HG02759 (cell line): ENCODE measurements around the gene SEL1L.
"Not testable (repeated sequence)": the region's sequence is repeated elsewhere in the genome, so short reads cannot be mapped to it uniquely, and the experiment has no call there.

Source experiments
- ATAC-seq: cut with Tn5 transposase; IDR thresholded peaks from one replicate; pipeline ENCODE4 v1.9.1; 2021; ENCODE audit warnings: mild to moderate bottlenecking, moderate library complexity; ENCODE audit not compliant: unreplicated experiment

Gene SEL1L

GRCh38 chr14:81476816-81477215 lies 56.8 kb downstream of the SEL1L start:
- ATAC-seq, result no peak

DNA sequence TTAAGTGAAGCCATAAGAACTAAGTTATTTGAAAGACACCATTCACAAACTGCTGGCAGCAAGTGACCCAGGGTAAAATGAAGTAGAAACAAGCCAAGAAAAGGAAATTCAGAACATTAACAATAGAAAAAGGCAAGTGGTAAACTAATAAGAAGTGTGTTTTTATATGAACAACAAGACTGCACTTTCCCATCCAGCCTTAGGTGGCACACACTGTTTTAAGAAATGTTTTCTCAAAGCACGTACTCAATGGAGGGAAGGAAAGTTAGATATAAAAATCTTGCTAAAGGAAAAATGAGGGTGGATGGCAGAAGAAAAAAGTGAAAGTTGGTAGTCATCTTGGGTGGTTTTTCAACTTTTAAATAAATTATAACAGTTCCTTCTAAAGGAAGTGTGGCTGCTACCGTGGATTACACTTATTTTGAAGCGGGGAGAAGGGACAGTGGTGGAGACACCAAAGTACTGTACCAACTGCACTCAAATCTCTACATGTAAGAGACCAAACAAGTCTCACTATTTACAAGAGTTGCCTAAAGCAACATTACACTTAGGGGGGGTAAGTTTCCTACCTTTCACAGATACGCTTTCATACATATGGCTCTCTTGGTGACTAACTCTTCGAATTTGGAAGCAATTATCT lies 58.8 kb downstream of the SEL1L start:
- ATAC-seq, result no peak

DNA sequence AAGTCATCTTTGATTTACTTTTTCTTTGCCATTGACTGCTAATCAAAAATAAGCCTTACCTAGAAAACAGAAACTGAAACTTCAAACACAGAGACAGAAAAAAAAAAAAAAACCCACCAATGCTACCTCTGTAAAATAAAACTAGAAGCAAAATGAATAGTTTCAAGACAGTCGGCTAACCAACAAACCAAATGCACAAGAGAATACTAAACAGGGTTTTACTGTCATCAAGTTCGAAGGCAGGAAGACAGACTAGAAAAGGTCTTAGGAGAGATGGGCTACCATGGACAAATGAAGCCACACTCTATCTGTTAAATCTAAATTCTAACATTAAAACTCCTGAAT lies 59.5 kb downstream of the SEL1L start:
- ATAC-seq, result peak; percentile 66

DNA sequence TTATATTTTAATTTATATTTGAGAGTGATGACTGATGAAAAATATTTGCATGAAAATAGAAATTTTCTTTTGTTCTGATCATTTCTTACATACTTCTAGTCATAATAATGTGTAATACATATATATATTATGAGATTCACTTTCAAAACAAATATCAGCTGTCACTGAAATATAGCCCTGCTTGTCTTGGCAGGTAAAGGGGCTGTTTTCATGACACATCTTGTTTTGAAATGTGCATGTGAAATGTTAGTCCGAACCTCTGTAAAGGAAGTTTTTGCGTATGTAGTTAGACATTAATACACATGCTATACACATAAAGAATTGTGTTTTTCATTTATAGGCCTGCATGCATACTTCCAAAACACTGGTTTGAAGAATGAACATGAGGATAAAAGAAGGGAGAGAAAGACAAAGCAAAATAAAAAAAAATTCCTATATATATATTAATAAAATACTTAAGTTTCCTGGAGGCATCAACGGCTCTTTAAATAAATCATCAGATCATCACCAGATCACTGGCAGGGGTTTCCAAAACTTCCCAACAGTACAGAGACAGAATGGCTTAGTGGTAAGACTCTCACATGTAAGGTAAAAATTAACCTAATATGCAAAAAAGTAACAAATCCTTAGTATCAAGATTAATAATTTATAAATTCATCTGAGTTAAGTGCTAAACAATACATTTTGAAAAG lies 60.1 kb downstream of the SEL1L start:
- peak; percentile 44 for ATAC-seq

- ATAC-seq, result no peak
Observed at GRCh38 chr14:81472096-81472800, 61.4 kb downstream of the SEL1L start.

DNA sequence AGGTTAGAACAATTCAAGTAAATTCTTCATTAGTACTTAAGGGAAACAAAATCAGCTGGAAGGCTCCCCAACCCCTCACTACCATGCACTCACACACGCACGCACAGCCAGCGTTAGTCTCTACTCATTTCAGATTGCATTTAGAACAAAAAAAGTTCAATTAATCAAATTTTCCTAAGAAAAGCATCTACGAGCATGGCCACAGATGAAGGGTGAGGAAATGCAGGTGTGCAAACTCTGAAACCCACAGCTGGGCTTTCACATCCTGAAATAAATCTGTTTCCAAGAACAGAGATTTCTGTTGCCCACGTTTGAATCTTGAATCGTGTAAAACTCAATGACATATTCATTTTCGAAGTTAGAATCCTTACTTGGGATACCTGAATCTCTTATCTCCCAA lies 62.6 kb downstream of the SEL1L start:
- ATAC-seq, result peak; percentile 17

DNA sequence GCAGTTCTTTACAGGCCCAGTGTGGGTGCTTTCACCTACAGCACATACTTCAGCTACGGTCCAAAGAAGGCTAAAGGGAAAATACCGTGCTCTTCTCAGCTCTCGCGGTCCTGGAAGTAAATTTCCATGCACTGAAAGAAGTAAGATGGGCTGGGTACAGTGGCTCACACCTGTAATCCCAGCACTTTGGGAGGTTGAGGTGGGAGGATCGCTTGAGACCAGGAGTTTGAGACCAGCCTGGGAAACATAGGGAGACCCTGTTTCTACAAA lies 63.2 kb downstream of the SEL1L start:
- peak; percentile 22 for ATAC-seq

DNA sequence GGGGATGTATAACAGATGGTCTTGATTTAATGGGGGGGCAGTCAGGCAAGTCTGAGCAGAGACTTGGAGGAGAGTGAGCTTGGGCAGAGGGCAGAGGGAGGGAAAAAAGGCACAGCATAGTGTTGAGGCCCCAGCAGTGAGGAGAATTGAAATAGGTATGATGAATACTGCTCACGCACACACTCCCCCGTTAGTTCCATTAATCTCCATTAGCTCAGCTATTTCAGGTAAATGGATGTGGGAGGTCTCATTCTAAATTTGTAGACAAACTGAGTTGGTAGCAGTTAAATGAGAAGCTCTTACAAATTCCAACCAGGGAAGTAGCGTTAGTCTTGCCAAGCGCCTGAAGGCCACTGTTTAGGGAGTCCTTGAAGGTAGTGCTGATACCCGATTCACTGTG lies 66.8 kb downstream of the SEL1L start:
- no peak for ATAC-seq

DNA sequence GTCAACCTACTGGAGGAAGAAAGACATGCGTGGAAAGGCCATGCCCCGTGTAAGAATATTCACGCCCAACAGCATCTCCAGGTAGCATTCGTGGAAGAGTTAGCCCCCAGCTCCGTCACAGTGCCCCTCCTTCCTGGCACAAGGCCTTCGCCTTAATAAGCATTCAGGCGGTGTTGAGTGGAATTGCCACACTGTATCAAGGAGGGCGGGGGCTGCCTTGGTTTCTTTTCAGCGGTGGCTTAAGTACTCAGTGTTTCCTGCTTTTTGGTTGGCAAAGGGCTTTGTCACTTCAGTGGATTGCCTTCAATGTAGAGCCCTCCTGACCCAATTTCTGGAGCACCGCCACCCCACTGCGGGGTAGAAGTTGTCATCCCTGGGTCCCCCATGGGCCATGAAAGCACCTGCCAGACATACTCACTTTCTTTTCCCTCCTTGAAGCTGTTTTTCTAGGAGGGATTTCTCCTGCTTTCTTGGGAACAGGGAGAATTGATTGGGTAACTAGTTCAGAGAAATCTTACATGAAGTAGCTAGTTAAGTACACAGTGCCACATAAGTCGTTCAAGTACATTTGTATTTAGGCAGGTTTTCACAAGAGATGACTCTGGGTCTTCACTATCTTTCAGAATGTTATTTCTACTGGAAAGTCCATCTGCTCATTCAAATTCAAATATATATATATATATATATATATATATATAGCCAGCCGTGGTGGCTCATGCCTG lies 68.0 kb downstream of the SEL1L start:
- ATAC-seq, result no peak

DNA sequence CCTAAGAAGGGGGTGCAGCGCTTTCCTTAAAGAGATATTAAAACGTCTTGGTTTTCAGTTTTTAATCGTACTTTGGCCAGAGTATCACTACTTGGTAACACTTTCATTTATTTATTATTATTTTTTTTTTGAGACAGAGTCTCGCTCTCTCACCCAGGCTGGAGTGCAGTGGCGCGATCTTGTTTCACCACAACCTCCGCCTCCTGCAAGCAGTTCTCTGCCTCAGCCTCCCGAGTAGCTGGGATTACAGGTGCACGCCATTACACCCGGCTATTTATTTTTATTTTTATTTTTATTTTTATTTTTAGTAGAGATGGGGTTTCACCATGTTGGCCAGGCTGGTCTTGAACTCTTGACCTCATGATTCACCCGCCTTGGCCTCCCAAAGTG lies 68.7 kb downstream of the SEL1L start:
- ATAC-seq, result not testable (repeated sequence)

DNA sequence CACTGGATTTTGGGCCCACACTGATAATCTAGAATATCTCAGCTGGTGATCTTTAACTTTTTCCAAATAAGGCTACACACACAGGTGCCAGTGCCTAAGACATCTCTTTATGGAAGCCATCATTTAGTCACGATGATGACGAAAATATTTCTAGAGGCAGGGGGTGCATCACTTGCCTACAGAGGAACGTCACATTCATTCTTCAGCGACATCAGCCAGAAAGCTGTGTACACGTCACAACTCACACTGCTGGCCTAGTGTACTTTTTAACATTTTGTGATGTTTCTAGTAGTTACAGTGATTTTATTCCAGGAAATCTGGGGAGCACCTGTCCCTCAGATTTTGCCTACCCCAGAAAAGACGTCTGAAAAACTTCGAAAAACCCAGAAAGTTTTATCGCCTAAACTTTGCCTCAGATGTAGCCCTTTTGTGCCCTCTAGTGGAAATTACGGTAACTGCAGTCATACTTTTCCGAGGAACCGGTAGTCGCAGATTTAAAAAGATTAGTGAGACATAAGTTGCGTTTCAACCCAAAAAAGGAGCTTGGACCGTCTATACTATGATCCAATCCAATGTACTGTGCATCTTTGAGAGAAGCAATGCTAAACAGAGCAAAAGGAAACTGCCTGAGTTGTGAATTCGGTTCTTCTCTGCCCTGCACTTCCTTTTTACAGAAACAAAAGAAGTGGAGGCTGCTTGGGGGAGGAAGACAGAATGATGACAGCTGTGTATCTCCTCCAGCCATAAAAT lies 69.2 kb downstream of the SEL1L start:
- peak; percentile 69 for ATAC-seq

- not testable (repeated sequence) for ATAC-seq
Observed at GRCh38 chr14:81462356-81462755, 71.3 kb downstream of the SEL1L start.

GRCh38 chr14:81459912-81460311 lies 73.7 kb downstream of the SEL1L start:
- ATAC-seq, result no peak

GRCh38 chr14:81458352-81458751 lies 75.3 kb downstream of the SEL1L start:
- ATAC-seq, result no peak

DNA sequence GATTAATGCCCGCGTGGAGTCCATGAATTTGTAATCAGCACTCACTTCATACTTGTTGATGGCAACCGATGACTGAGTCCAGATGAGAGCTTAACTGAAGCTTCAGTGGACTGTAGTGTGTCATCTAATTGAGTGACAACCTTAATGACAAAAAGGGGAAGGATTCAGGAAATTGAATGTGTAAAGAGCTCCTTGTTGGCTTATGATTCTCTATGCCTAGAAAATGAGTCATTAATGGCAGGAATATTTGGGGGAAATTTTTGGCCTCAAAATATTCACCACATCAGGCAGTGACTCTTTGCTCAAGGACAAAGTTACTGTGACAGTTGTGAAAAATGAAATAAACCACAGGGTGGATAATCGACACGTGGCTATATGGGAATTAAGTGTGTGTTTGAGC lies 78.3 kb downstream of the SEL1L start:
- peak; percentile 20 for ATAC-seq

GRCh38 chr14:81454572-81455218 lies 79.0 kb downstream of the SEL1L start:
- ATAC-seq, result peak; percentile 68

DNA sequence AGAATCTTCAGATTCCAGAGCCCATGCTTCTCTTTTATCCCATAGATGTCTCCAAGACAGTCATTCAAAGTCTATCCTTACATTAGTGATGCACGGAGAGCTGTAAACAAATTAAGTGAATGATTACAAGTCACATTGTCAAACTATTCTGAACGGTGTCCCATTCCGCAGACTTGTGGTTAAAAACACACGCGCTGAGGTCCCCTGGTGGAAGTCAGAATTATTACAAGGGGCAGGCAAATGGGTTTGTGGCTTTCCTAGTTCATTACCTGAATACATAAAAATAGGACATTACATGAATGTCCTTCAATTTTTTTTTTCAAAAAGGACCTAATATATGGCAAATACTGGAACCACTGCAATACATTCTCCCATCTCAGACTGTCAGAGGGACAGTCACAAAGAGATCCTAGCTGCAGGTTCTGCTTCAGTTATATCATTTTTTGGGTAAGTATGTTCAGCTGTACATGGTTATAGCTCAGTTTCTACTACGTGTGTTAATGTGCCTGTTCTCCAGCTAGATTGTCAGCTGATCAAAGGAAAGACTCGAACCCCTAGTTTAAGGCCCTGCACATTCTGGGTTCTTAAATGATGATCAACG lies 80.4 kb downstream of the SEL1L start:
- ATAC-seq, result peak; percentile 72

DNA sequence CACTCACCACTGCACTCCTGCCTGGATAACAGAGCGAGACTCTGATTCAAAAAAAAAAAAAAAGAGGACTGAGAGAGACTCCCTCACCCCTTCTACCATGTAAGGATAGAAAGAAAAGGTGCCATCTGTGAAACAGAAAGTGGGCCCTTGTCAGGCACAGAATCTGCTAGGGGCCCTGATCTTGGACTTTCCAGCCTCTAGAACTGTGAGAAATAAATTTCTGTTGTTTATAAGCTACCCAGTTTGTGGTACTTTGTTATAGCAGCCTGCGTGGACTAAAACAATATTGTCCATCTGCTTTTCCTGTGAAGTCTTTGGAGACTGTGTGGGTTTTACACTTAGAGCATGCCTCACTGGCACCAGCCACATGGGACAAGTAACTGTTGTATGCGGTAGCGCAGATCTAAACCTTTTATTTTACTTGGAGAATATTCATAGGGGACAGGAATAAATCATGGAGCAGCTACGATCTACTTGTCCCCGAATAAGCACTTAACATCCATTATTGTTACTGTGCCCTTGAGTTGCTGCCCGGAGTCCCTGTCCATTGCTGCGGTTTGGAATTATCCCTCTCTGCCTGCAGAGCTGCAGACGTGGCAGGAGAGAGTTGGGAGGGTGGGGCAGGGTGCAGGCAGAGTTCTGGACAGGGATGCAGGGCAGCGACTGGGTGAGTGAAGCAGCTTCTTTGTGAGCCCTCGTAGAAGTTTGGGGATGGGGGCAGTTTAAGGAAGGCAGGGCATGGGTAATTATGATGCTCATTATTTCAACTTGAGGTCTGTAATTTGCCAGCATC lies 81.1 kb downstream of the SEL1L start:
- ATAC-seq, result no peak

DNA sequence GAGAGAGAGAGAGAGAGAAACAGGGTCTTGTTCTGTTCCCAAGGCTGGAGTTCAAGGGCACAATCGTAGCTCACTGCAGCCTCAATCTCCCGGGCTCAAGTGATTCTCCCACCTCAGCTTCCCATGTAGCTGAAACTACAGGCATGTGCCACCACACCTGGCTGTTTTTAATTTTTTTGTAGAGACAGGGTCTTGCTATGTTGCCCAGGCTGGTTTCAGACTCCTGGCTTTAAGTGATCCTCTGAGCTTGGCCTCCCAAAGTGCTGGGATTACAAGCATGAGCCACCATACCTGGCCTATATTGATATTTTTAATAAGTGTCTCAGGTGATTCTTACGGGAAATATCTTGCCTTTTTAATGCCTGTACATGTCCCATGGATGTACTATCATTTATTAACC lies 82.7 kb downstream of the SEL1L start:
- ATAC-seq, result no peak
